ENCODE measurements around the gene CCDC126. TPM values are rescaled to one million over a fixed set of nuclear protein-coding genes. Genes with fewer than 3 reads are reported as not detected.

The CCDC126 gene
- total and polyA plus RNA-seq, 10 of the 15 experiments (the other 5 are each of a cell fraction or from before 2014, with no cell fraction given), result 10.9 to 49.9 (median 24.1) TPM

GRCh38 chr7:23600236-23600635 is 3.1 kb downstream of the CCDC126 start:
- Histone ChIP-seq H3K9me3 (replicated peaks; ENCODE audit: control insufficient read depth, insufficient read depth, low read length) (no peaks in the 10 kb centered on the region), H4K20me1 (ENCODE audit: control insufficient read depth, insufficient read depth) (no peaks in the 10 kb centered on the region), H3K36me3 (ENCODE audit: control insufficient read depth in 2 of 2, insufficient read depth in 2 of 2, low read length in 1 of 2) (peaks cover 0 to 4% of the 10 kb centered on the region in 2 experiments; a peak in 1 of 4 replicates), H3K9ac (ENCODE audit: control insufficient read depth, insufficient read depth, low read length) (peak overlapping the region; percentile 2), H3K79me2 (ENCODE audit: control insufficient read depth, insufficient read depth, low read length) (peaks cover 70% of the 10 kb centered on the region), H3K27me3 (replicated peaks in 1 of 2; ENCODE audit: control insufficient read depth in 2 of 2, insufficient read depth in 2 of 2, low read length in 1 of 2) (no peaks in the 10 kb centered on the region), H3K4me2 (ENCODE audit: control insufficient read depth, insufficient read depth) (peak overlapping the region; percentile 74), H2AFZ (ENCODE audit: control insufficient read depth, low read depth, low read length) (no peak overlapping the region), H3K4me3 (peak overlapping the region; percentile 76), H3K4me1 (ENCODE audit: control insufficient read depth, insufficient read depth, low read length) (peaks cover 24% of the 10 kb centered on the region), H3K27ac (ENCODE audit: control insufficient read depth, insufficient read depth) (peak overlapping the region; percentile 27)
- 45% methylated on average over 4 of the region's 4 CpGs for WGBS (ENCODE audit: insufficient coverage, insufficient replicate concordance, low lambda C conversion rate, missing lambda C conversion rate)
- in situ Hi-C loops (cut with MboI) (no loop called here), intact Hi-C loops (cut with micrococcal nuclease; ENCODE audit: unreplicated experiment) (no loop called here)
- CTCF ChIA-PET, result interaction anchor here (0.6 to 4.1 kb wide), 5 partner anchors 8 to 414 kb away, joined by 5 to 20 read pairs (median 7); no protein-coding TSS in a partner anchor
- ATAC-seq (no peak), DNase-seq (ENCODE audit: low read depth, low spot score) (no peak), FAIRE-seq (no peak)
- SMC1A ChIA-PET (ENCODE audit: uncharacterized antibody, unreplicated experiment), result interaction anchor here (1.2 to 4.5 kb wide), 9 partner anchors 9 to 96 kb away, joined by 3 to 29 read pairs (median 5); partner anchors contain the start of gene FAM221A
- RAD21 ChIA-PET (ENCODE audit: unreplicated experiment), result interaction anchor here (0.7 to 3.9 kb wide), 5 partner anchors 18 to 1525 kb away, joined by 3 to 20 read pairs (median 3); no protein-coding TSS in a partner anchor
- no TSS peak for BruUV-seq (replicated peaks)
- TF ChIP-seq CEBPB (IDR thresholded peaks at IDR 0.05; ENCODE audit: borderline replicate concordance in 1 of 2, low read depth in 2 of 2, low read length in 2 of 2) (no peak), TBL1XR1 (IDR thresholded peaks at IDR 0.05; ENCODE audit: low read depth, low read length) (no peak), SIN3A (IDR thresholded peaks at IDR 0.05; ENCODE audit: low read depth, low read length) (no peak)
- TF ChIP-seq, protein P1, sequence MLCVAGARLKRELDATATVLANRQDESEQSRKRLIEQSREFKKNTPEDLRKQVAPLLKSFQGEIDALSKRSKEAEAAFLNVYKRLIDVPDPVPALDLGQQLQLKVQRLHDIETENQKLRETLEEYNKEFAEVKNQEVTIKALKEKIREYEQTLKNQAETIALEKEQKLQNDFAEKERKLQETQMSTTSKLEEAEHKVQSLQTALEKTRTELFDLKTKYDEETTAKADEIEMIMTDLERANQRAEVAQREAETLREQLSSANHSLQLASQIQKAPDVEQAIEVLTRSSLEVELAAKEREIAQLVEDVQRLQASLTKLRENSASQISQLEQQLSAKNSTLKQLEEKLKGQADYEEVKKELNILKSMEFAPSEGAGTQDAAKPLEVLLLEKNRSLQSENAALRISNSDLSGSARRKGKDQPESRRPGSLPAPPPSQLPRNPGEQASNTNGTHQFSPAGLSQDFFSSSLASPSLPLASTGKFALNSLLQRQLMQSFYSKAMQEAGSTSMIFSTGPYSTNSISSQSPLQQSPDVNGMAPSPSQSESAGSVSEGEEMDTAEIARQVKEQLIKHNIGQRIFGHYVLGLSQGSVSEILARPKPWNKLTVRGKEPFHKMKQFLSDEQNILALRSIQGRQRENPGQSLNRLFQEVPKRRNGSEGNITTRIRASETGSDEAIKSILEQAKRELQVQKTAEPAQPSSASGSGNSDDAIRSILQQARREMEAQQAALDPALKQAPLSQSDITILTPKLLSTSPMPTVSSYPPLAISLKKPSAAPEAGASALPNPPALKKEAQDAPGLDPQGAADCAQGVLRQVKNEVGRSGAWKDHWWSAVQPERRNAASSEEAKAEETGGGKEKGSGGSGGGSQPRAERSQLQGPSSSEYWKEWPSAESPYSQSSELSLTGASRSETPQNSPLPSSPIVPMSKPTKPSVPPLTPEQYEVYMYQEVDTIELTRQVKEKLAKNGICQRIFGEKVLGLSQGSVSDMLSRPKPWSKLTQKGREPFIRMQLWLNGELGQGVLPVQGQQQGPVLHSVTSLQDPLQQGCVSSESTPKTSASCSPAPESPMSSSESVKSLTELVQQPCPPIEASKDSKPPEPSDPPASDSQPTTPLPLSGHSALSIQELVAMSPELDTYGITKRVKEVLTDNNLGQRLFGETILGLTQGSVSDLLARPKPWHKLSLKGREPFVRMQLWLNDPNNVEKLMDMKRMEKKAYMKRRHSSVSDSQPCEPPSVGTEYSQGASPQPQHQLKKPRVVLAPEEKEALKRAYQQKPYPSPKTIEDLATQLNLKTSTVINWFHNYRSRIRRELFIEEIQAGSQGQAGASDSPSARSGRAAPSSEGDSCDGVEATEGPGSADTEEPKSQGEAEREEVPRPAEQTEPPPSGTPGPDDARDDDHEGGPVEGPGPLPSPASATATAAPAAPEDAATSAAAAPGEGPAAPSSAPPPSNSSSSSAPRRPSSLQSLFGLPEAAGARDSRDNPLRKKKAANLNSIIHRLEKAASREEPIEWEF (IDR thresholded peaks at IDR 0.05; ENCODE audit: insufficient replicate concordance, low read depth, low read length), result no peak
- POLR2A ChIA-PET, result interaction anchor here (0.6 to 2.0 kb wide), 4 partner anchors 9 to 1066 kb away, joined by 4 to 8 read pairs (median 4); no protein-coding TSS in a partner anchor
